DOHH2 (cell line): Measurements from ENCODE around the gene PALM3.

Experiments used
- EZH2phosphoT487 ChIP-seq: fragments of 200-600 bp; sonication (generic); IDR thresholded peaks from 2 replicates; pipeline ENCODE4 v1.6.1; 2017; ENCODE audit warnings: borderline replicate concordance, mild to moderate bottlenecking, antibody characterized with exemption, low read length, moderate library complexity, mixed read lengths
- TF ChIP-seq, protein P1 (sequence below): fragments of 200-600 bp; sonication (generic); IDR thresholded peaks from one replicate; pipeline ENCODE4 v1.5.1; 2014; ENCODE audit warnings: antibody characterized with exemption, mild to moderate bottlenecking, low read depth, low read length; ENCODE audit not compliant: poor library complexity, severe bottlenecking

GRCh38 chr19:14058182-14059092, 3.4 kb downstream of the PALM3 start:
- TF ChIP-seq, protein P1, sequence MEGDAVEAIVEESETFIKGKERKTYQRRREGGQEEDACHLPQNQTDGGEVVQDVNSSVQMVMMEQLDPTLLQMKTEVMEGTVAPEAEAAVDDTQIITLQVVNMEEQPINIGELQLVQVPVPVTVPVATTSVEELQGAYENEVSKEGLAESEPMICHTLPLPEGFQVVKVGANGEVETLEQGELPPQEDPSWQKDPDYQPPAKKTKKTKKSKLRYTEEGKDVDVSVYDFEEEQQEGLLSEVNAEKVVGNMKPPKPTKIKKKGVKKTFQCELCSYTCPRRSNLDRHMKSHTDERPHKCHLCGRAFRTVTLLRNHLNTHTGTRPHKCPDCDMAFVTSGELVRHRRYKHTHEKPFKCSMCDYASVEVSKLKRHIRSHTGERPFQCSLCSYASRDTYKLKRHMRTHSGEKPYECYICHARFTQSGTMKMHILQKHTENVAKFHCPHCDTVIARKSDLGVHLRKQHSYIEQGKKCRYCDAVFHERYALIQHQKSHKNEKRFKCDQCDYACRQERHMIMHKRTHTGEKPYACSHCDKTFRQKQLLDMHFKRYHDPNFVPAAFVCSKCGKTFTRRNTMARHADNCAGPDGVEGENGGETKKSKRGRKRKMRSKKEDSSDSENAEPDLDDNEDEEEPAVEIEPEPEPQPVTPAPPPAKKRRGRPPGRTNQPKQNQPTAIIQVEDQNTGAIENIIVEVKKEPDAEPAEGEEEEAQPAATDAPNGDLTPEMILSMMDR = no peak
- TF ChIP-seq EZH2phosphoT487 = no peak
